Astrocyte (in vitro differentiated cells and primary cell): ENCODE data around the gene FAM131A. TPM values are rescaled to one million over a fixed set of nuclear protein-coding genes. Genes with fewer than 3 reads are reported as not detected.
A peak's percentile ranks its signal among the peaks of the same experiment; 100 is the strongest.

Experiments used
- DNase-seq: peaks from one replicate; pipeline ENCODE4 v3.0.0-alpha.2; 2010; ENCODE audit warnings: low read depth
- FAIRE-seq: peaks from 2 replicates; lab custom pipeline; 2011; peaks lifted over from hg19 to GRCh38; lab: Jason Lieb, UNC
- H2AFZ ChIP-seq: 2 replicates; pipeline ENCODE4 v1.6.0; 2012; ENCODE audit warnings: low read depth, low read length, inconsistent platforms
- H3K27ac ChIP-seq: 2 replicates; pipeline ENCODE4 v1.5.1; 2011; ENCODE audit warnings: low read depth, low read length, inconsistent platforms
- H3K27me3 ChIP-seq: 2 replicates; pipeline ENCODE4 v1.6.0; 2011; ENCODE audit warnings: low read length, inconsistent platforms; ENCODE audit not compliant: insufficient read depth
- H3K36me3 ChIP-seq: 2 replicates; pipeline ENCODE4 v1.5.1; 2011; ENCODE audit warnings: low read length, inconsistent platforms; ENCODE audit not compliant: insufficient read depth
- H3K4me1 ChIP-seq: 2 replicates; pipeline ENCODE4 v1.5.1; 2011; ENCODE audit warnings: low read length, inconsistent platforms; ENCODE audit not compliant: insufficient read depth
- H3K4me2 ChIP-seq: 2 replicates; pipeline ENCODE4 v1.6.0; 2012; ENCODE audit warnings: low read length, inconsistent platforms
- H3K4me3 ChIP-seq: 2 replicates; pipeline ENCODE4 v1.5.1; 2011; ENCODE audit warnings: low read depth, mild to moderate bottlenecking, low read length, inconsistent platforms; ENCODE audit not compliant: insufficient read depth
- H3K79me2 ChIP-seq: 2 replicates; pipeline ENCODE4 v1.6.0; 2012; ENCODE audit warnings: mild to moderate bottlenecking, low read length, inconsistent platforms; ENCODE audit not compliant: insufficient read depth
- H3K9ac ChIP-seq: 2 replicates; pipeline ENCODE4 v1.6.0; 2012; ENCODE audit warnings: mild to moderate bottlenecking, low read length, inconsistent platforms
- H3K9me3 ChIP-seq: 2 replicates; pipeline ENCODE4 v1.5.1; 2012; ENCODE audit warnings: low read depth, mild to moderate bottlenecking, low read length, inconsistent platforms; ENCODE audit not compliant: insufficient read depth
- H4K20me1 ChIP-seq: 2 replicates; pipeline ENCODE4 v1.6.0; 2012; ENCODE audit warnings: low read length, inconsistent platforms; ENCODE audit not compliant: insufficient read depth
- H3K27ac Mint-ChIP-seq: one replicate; pipeline ENCODE4 v1.8.0; 2021; ENCODE audit warnings: mild to moderate bottlenecking, mixed read lengths; ENCODE audit not compliant: unreplicated experiment
- H3K27me3 Mint-ChIP-seq: one replicate; pipeline ENCODE4 v1.8.0; 2021; ENCODE audit warnings: low read depth, mixed read lengths; ENCODE audit not compliant: unreplicated experiment
- H3K36me3 Mint-ChIP-seq: one replicate; pipeline ENCODE4 v1.8.0; 2021; ENCODE audit warnings: low read depth, mixed read lengths; ENCODE audit not compliant: unreplicated experiment
- H3K4me1 Mint-ChIP-seq: one replicate; pipeline ENCODE4 v1.8.0; 2021; ENCODE audit warnings: low read depth, mixed read lengths; ENCODE audit not compliant: unreplicated experiment
- H3K4me3 Mint-ChIP-seq: one replicate; pipeline ENCODE4 v1.8.0; 2021; ENCODE audit warnings: mild to moderate bottlenecking, moderate library complexity, mixed read lengths; ENCODE audit not compliant: unreplicated experiment
- H3K9me3 Mint-ChIP-seq: one replicate; pipeline ENCODE4 v1.8.0; 2021; ENCODE audit warnings: mild to moderate bottlenecking, mixed read lengths; ENCODE audit not compliant: unreplicated experiment
- EZH2 ChIP-seq: IDR thresholded peaks from 2 replicates; pipeline ENCODE4 v1.6.1; 2012; ENCODE audit warnings: mild to moderate bottlenecking, low read length, inconsistent platforms; ENCODE audit not compliant: insufficient read depth
- total RNA-seq: library from RNA; stranded (reverse); gene quantifications from 2 replicates; pipeline ENCODE4 v1.2.1, GENCODE V29; 2021
- TF ChIP-seq, protein P1 (sequence below): IDR thresholded peaks from 2 replicates; pipeline ENCODE4 v1.5.1; 2011; ENCODE audit warnings: low read depth, mild to moderate bottlenecking, inconsistent platforms, low read length, moderate library complexity; ENCODE audit not compliant: insufficient read depth

Gene FAM131A
- total RNA-seq, 1 donor from 2014 or later, result 12.2 TPM

DNA sequence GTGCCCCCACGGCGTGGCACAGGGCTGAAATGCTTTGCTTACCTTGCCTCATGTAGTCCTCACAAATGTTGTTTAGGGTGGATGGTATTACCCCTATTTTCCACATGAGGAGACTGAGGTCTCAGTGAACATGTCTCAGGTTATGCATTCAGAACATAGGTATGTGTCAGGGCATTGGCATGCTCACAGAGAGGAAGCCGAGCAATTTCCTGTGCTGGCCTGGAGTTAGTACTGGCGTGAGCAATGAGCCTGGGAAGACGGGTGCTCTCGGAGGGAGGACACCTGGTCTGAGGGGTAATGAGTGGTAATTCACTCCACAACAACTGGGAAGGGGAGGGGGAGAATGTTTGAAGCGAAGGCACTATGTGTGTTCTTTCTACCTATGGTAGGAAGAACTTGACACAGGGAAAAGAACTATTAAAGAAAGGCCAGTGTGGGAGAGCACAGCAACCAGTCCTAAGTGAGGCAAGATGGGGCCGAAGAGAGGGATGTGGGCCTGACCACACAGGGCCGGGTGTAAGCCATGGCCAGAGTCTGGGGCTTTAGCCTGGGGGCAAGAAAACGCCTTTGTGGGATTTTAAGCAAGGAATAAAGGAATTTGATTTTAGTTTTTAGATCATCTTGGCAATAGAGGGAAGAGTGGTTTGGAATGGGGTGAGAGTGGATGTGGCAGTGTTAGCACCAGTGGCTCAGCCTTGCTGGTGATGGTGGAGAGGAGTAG, 4.9 kb upstream of the FAM131A start:
- FAIRE-seq (peak; percentile 86), DNase-seq (peak; percentile 94)
- Mint-ChIP-seq H3K27ac (peak overlapping the region; percentile 96), H3K4me3 (peak overlapping the region; percentile 69), H3K4me1 (peaks cover 54% of the 10 kb centered on the region), H3K9me3 (no peaks in the 10 kb centered on the region), H3K36me3 (peaks cover 43% of the 10 kb centered on the region), H3K27me3 (no peaks in the 10 kb centered on the region)
- peaks cover 58% of the 10 kb centered on the region for H3K36me3 ChIP-seq
- peaks cover 67% of the 10 kb centered on the region for H3K79me2 ChIP-seq
- H3K27me3 ChIP-seq, result no peaks in the 10 kb centered on the region
- no peaks in the 10 kb centered on the region for H3K9me3 ChIP-seq
- peak overlapping the region; percentile 71 for H3K9ac ChIP-seq
- H3K4me2 ChIP-seq, result peak overlapping the region; percentile 51
- H4K20me1 ChIP-seq, result peaks cover 83% of the 10 kb centered on the region
- peak overlapping the region; percentile 96 for H3K27ac ChIP-seq
- H3K4me3 ChIP-seq, result no peak overlapping the region
- no peak overlapping the region for H2AFZ ChIP-seq
- H3K4me1 ChIP-seq, result peaks cover 61% of the 10 kb centered on the region
- TF ChIP-seq, protein P1, sequence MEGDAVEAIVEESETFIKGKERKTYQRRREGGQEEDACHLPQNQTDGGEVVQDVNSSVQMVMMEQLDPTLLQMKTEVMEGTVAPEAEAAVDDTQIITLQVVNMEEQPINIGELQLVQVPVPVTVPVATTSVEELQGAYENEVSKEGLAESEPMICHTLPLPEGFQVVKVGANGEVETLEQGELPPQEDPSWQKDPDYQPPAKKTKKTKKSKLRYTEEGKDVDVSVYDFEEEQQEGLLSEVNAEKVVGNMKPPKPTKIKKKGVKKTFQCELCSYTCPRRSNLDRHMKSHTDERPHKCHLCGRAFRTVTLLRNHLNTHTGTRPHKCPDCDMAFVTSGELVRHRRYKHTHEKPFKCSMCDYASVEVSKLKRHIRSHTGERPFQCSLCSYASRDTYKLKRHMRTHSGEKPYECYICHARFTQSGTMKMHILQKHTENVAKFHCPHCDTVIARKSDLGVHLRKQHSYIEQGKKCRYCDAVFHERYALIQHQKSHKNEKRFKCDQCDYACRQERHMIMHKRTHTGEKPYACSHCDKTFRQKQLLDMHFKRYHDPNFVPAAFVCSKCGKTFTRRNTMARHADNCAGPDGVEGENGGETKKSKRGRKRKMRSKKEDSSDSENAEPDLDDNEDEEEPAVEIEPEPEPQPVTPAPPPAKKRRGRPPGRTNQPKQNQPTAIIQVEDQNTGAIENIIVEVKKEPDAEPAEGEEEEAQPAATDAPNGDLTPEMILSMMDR, result no peak
- TF ChIP-seq EZH2, result no peak

DNA sequence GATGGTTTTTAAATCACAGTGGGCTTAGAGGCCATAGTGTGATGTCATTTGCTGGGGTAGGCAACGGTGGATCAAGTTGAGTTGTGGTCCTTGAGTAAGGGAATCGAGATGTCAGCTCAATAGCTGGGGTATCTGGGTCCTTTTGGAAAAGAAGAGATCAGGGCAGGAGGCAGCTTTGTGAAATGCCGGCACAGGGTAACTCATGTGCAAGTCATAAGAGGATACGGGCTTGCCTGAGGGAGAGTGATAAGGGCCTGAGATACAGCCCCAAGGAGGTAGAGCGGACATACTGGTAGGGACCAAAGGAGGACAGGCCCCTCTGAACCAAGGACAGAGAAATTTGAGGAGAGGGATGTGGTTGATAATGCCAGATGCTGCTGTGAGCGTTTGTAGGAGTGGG, 4.2 kb upstream of the FAM131A start:
- Mint-ChIP-seq H3K4me1 (peaks cover 61% of the 10 kb centered on the region), H3K9me3 (no peaks in the 10 kb centered on the region)
- H3K9ac ChIP-seq, result peak overlapping the region; percentile 71

More for the DNA sequence above, 4.2 kb upstream of the FAM131A start:
- Mint-ChIP-seq H3K4me3 (no peak overlapping the region), H3K36me3 (peaks cover 38% of the 10 kb centered on the region), H3K27me3 (no peaks in the 10 kb centered on the region), H3K27ac (peak overlapping the region; percentile 96)
- DNase-seq, result no peak
- Histone ChIP-seq H4K20me1 (peaks cover 76% of the 10 kb centered on the region), H3K4me3 (no peak overlapping the region), H3K4me2 (peak overlapping the region; percentile 51), H3K36me3 (peaks cover 52% of the 10 kb centered on the region), H3K4me1 (peaks cover 68% of the 10 kb centered on the region), H3K9me3 (no peaks in the 10 kb centered on the region), H2AFZ (no peak overlapping the region), H3K79me2 (peaks cover 62% of the 10 kb centered on the region), H3K27ac (peak overlapping the region; percentile 96), H3K27me3 (no peaks in the 10 kb centered on the region)
- no peak for TF ChIP-seq EZH2
- TF ChIP-seq, protein P1, result no peak
- no peak for FAIRE-seq
